ENCODE results near the gene SPINK7.

DNA sequence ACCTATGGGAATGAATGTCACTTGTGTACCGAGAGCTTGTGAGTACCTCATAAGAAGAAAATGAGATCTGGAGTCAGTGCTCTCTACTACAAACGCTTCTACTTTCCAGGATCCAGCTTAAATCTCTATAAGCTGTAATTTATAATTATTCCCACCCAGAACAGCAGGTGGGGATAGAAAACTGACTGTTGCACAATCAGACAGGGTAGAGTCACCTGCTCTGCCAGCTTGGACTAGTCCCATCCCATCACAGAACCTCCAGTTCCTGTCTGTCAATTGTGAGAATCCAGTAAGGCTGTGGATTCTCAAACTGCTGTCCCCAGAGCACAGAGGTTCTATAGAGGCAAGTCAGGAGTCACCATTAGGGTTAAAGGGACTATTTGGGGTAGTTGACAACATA, 2.0 kb downstream of the SPINK7 start:
- TF ChIP-seq, protein P1, sequence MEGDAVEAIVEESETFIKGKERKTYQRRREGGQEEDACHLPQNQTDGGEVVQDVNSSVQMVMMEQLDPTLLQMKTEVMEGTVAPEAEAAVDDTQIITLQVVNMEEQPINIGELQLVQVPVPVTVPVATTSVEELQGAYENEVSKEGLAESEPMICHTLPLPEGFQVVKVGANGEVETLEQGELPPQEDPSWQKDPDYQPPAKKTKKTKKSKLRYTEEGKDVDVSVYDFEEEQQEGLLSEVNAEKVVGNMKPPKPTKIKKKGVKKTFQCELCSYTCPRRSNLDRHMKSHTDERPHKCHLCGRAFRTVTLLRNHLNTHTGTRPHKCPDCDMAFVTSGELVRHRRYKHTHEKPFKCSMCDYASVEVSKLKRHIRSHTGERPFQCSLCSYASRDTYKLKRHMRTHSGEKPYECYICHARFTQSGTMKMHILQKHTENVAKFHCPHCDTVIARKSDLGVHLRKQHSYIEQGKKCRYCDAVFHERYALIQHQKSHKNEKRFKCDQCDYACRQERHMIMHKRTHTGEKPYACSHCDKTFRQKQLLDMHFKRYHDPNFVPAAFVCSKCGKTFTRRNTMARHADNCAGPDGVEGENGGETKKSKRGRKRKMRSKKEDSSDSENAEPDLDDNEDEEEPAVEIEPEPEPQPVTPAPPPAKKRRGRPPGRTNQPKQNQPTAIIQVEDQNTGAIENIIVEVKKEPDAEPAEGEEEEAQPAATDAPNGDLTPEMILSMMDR (conservative IDR thresholded peaks at IDR 0.05): 0 out of 2 replicates have a peak, but pooled peaks have one; percentile 11
- no peak for TF ChIP-seq ZFX (IDR thresholded peaks at IDR 0.05)
